ENCODE data around the gene DERL2. TPM values are rescaled to one million over a fixed set of nuclear protein-coding genes. Genes with fewer than 3 reads are reported as not detected.

The DERL2 gene
- total RNA-seq, 1 experiment from 2014 or later, result 56.7 TPM

DNA sequence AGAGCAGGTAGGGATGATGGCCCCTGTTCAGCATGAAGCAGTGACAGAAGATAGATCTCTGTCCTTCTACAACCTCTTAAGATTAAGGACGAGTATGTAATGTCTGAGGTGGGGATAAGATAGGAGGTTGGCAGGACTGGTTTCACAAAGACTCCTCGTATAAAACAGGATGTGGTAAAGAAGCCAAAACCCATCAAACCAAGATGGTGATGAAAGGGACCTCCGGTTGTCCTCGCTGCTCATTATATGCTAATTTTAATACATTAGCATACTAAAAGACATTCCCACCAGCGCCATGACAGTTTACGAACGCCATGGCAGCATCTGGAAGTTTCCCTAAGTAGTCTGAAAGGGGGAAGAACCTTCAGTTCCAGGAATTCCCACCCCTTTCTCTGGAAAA is 27.6 kb upstream of the DERL2 start:
- BruUV-seq (replicated peaks), result no TSS peak
- H3K36me3 Mint-ChIP-seq (ENCODE audit: insufficient read depth, unreplicated experiment), result no peaks in the 10 kb centered on the region
- no peak overlapping the region for H3K27ac Mint-ChIP-seq (ENCODE audit: unreplicated experiment)
- no peak overlapping the region for H3K4me3 Mint-ChIP-seq (ENCODE audit: low read depth, unreplicated experiment)
- CTCF ChIA-PET, result no interaction called here
- intact Hi-C loops (cut with micrococcal nuclease; ENCODE audit: unreplicated experiment), result no loop called here
- no peak for TF ChIP-seq CTCF (IDR thresholded peaks at IDR 0.05; ENCODE audit: unreplicated experiment)
- DNase-seq, result no peak
- peaks cover 13% of the 10 kb centered on the region for H3K4me1 Mint-ChIP-seq (ENCODE audit: low read depth, unreplicated experiment)
- peaks cover 9% of the 10 kb centered on the region for H3K9me3 Mint-ChIP-seq (ENCODE audit: low read depth, unreplicated experiment)
- peaks cover 57% of the 10 kb centered on the region for H3K27me3 Mint-ChIP-seq (ENCODE audit: unreplicated experiment)

DNA sequence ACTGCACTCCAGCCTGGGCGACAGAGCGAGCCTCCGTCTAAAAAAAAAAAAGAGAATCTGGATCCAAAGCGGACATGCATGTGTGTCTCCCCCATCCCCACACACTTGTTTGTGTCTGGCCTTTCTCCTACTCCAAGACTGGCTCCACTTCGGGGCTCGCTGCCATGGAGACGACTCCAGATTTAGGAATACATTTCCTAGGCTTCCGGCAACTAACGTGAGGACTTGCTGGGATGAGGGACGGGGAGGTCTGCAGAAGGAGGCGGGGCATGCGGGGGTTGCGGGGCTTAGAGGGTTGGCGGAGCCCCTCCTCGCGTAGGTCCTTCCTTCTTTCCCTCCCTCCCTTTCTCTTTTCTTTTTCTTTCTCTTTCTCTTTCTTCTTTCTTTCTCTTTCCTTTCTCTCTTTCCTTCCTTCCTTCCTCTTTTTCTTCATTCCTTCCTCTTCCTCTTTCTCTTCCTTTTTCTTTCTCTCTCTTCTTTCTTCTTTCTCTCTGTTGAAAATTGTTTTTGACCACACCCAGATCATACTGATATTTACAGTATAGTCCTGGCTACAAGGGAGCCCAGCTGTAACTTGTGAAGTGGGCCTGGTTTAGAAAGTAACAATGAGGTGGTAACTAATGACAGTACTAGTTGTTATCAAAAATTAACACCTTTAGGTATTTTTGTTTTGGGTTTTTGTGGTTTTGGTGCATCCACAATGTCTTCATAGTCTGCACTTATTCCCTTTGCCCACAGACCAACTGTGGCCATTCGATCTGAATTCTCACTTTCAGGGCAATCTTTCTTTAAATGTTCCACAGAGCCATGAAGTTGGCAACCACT is 25.6 kb upstream of the DERL2 start:
- Mint-ChIP-seq H3K36me3 (ENCODE audit: insufficient read depth, unreplicated experiment) (no peaks in the 10 kb centered on the region), H3K27ac (ENCODE audit: unreplicated experiment) (no peak overlapping the region), H3K9me3 (ENCODE audit: low read depth, unreplicated experiment) (peaks cover 3% of the 10 kb centered on the region), H3K4me3 (ENCODE audit: low read depth, unreplicated experiment) (no peak overlapping the region), H3K27me3 (ENCODE audit: unreplicated experiment) (peaks cover 53% of the 10 kb centered on the region), H3K4me1 (ENCODE audit: low read depth, unreplicated experiment) (peaks cover 12% of the 10 kb centered on the region)
- DNase-seq, result no peak
- intact Hi-C loops (cut with micrococcal nuclease; ENCODE audit: unreplicated experiment), result no loop called here
- no TSS peak for BruUV-seq (replicated peaks)
- no peak for TF ChIP-seq CTCF (IDR thresholded peaks at IDR 0.05; ENCODE audit: unreplicated experiment)
- CTCF ChIA-PET, result interaction anchor here (0.7 kb wide), 1 partner anchor 13 kb away, joined by 4 read pairs; no protein-coding TSS in a partner anchor

DNA sequence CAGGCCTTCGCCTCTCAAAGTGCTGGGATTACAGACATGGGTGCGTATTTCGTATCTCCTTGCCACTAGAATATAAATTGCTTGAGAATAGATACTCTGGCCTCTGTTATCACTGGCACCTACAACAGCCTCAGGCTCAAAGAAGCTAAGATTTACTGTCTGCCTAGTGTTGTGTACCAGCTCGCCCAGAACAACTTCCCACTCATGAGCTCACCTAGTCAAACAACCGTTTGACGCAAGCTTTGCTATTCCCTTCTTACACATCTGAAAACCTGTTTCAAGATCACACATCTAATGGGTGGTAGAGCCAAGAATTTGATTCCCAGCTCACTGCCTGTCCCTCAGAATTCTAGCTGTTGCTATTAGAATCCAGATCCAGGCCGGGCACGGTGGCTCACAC is 24.8 kb upstream of the DERL2 start:
- no peak overlapping the region for H3K4me3 Mint-ChIP-seq (ENCODE audit: low read depth, unreplicated experiment)
- no peak for DNase-seq
- peaks cover 3% of the 10 kb centered on the region for H3K9me3 Mint-ChIP-seq (ENCODE audit: low read depth, unreplicated experiment)
- H3K36me3 Mint-ChIP-seq (ENCODE audit: insufficient read depth, unreplicated experiment), result no peaks in the 10 kb centered on the region
- CTCF ChIA-PET, result interaction anchor here (0.7 kb wide), 1 partner anchor 12 kb away, joined by 4 read pairs; no protein-coding TSS in a partner anchor
- H3K4me1 Mint-ChIP-seq (ENCODE audit: low read depth, unreplicated experiment), result peaks cover 4% of the 10 kb centered on the region
- no peak for TF ChIP-seq CTCF (IDR thresholded peaks at IDR 0.05; ENCODE audit: unreplicated experiment)
- H3K27ac Mint-ChIP-seq (ENCODE audit: unreplicated experiment), result no peak overlapping the region
- no TSS peak for BruUV-seq (replicated peaks)
- intact Hi-C loops (cut with micrococcal nuclease; ENCODE audit: unreplicated experiment), result no loop called here
- H3K27me3 Mint-ChIP-seq (ENCODE audit: unreplicated experiment), result peaks cover 53% of the 10 kb centered on the region

GRCh38 chr17:5509482-5509881 is 23.5 kb upstream of the DERL2 start:
- no peak for TF ChIP-seq CTCF (IDR thresholded peaks at IDR 0.05; ENCODE audit: unreplicated experiment)
- H3K4me3 Mint-ChIP-seq (ENCODE audit: low read depth, unreplicated experiment), result no peak overlapping the region
- H3K27me3 Mint-ChIP-seq (ENCODE audit: unreplicated experiment), result peaks cover 53% of the 10 kb centered on the region
- H3K4me1 Mint-ChIP-seq (ENCODE audit: low read depth, unreplicated experiment), result no peaks in the 10 kb centered on the region
- no peak overlapping the region for H3K27ac Mint-ChIP-seq (ENCODE audit: unreplicated experiment)
- H3K36me3 Mint-ChIP-seq (ENCODE audit: insufficient read depth, unreplicated experiment), result no peaks in the 10 kb centered on the region
- no peak for DNase-seq
- intact Hi-C loops (cut with micrococcal nuclease; ENCODE audit: unreplicated experiment), result no loop called here
- no TSS peak for BruUV-seq (replicated peaks)
- peaks cover 3% of the 10 kb centered on the region for H3K9me3 Mint-ChIP-seq (ENCODE audit: low read depth, unreplicated experiment)
- CTCF ChIA-PET, result no interaction called here
